ENCODE measurements around the gene WNT7B.

DNA sequence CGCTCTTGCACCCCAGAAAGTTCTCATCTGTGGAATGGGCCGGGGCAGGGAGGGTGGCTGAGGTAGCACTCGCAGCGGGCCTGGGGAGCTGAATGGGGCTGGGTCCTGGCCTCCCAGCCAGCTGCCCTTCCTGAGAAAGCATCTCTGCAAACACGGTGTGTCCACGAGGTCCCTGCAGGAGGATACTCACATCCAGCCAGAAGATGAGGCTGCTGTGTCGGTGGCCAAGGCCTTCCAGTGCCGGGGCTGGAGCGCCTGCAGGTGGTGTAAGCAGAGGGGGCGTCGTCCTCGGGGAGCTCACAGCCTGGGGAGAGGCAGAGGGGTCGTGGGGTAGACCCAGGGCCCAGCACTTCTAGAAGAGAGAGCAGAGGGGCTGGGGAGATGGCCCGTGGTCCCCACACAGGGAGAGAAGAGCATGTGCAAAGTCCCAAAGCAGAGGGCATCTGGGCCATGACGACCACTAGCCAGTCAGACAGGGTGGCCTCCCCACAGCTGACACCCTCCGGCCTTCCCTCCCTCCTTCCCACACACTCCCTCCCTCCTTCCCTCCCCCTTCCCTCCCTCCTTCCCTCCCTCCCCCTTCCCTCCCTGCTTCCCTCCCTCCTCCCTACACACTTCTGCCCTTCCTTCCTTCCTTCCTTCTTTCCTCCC is 97.9 kb downstream of the WNT7B start:
- TF ChIP-seq, protein P1, sequence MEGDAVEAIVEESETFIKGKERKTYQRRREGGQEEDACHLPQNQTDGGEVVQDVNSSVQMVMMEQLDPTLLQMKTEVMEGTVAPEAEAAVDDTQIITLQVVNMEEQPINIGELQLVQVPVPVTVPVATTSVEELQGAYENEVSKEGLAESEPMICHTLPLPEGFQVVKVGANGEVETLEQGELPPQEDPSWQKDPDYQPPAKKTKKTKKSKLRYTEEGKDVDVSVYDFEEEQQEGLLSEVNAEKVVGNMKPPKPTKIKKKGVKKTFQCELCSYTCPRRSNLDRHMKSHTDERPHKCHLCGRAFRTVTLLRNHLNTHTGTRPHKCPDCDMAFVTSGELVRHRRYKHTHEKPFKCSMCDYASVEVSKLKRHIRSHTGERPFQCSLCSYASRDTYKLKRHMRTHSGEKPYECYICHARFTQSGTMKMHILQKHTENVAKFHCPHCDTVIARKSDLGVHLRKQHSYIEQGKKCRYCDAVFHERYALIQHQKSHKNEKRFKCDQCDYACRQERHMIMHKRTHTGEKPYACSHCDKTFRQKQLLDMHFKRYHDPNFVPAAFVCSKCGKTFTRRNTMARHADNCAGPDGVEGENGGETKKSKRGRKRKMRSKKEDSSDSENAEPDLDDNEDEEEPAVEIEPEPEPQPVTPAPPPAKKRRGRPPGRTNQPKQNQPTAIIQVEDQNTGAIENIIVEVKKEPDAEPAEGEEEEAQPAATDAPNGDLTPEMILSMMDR (conservative IDR thresholded peaks at IDR 0.05), result no peak
- no peak for TF ChIP-seq EZH2 (IDR thresholded peaks at IDR 0.05; ENCODE audit: low read depth)

All from PC-9 (cell line).